Stimulated activated naive CD8-positive, alpha-beta T cell treated with anti-CD3 and anti-CD28 coated beads, Interleukin-15, Interleukin-2, amounts not matched to agents 100 ng/mL and 50 ng/mL, for 24 hours (primary cell): Measurements from ENCODE around the gene PTH1R.

Experiments used
- H3K27ac Mint-ChIP-seq: one replicate; pipeline ENCODE4 v1.8.0; 2021; ENCODE audit warnings: mild to moderate bottlenecking, mixed read lengths
- H3K27me3 Mint-ChIP-seq: one replicate; pipeline ENCODE4 v1.8.0; 2021; ENCODE audit warnings: mixed read lengths
- H3K36me3 Mint-ChIP-seq: one replicate; pipeline ENCODE4 v1.8.0; 2021; ENCODE audit warnings: low read depth, mixed read lengths
- H3K4me1 Mint-ChIP-seq: one replicate; pipeline ENCODE4 v1.8.0; 2021; ENCODE audit warnings: low read depth, mixed read lengths
- H3K4me3 Mint-ChIP-seq: one replicate; pipeline ENCODE4 v1.8.0; 2021; ENCODE audit warnings: mild to moderate bottlenecking, mixed read lengths
- H3K9me3 Mint-ChIP-seq: one replicate; pipeline ENCODE4 v1.8.0; 2021; ENCODE audit warnings: mixed read lengths

PTH1R gene

GRCh38 chr3:46856576-46857471, 20.7 kb upstream of the PTH1R start:
- H3K4me1 Mint-ChIP-seq, result no peaks in the 10 kb centered on the region
- no peaks in the 10 kb centered on the region for H3K27me3 Mint-ChIP-seq
- H3K4me3 Mint-ChIP-seq, result no peak overlapping the region
- no peaks in the 10 kb centered on the region for H3K36me3 Mint-ChIP-seq
- H3K27ac Mint-ChIP-seq, result no peak overlapping the region
- no peaks in the 10 kb centered on the region for H3K9me3 Mint-ChIP-seq

GRCh38 chr3:46857485-46858341, 19.8 kb upstream of the PTH1R start:
- H3K4me3 Mint-ChIP-seq, result no peak overlapping the region
- no peaks in the 10 kb centered on the region for H3K36me3 Mint-ChIP-seq
- no peaks in the 10 kb centered on the region for H3K4me1 Mint-ChIP-seq
- H3K27me3 Mint-ChIP-seq, result no peaks in the 10 kb centered on the region
- no peak overlapping the region for H3K27ac Mint-ChIP-seq
- H3K9me3 Mint-ChIP-seq, result no peaks in the 10 kb centered on the region

- no peaks in the 10 kb centered on the region for H3K4me1 Mint-ChIP-seq
- H3K9me3 Mint-ChIP-seq, result no peaks in the 10 kb centered on the region
- no peaks in the 10 kb centered on the region for H3K27me3 Mint-ChIP-seq
- no peaks in the 10 kb centered on the region for H3K36me3 Mint-ChIP-seq
- H3K4me3 Mint-ChIP-seq, result no peak overlapping the region
- no peak overlapping the region for H3K27ac Mint-ChIP-seq
Observed at GRCh38 chr3:46858456-46858855, 19.1 kb upstream of the PTH1R start.

- H3K4me3 Mint-ChIP-seq, result no peak overlapping the region
- no peaks in the 10 kb centered on the region for H3K4me1 Mint-ChIP-seq
- H3K27me3 Mint-ChIP-seq, result no peaks in the 10 kb centered on the region
- no peak overlapping the region for H3K27ac Mint-ChIP-seq
- H3K36me3 Mint-ChIP-seq, result no peaks in the 10 kb centered on the region
- H3K9me3 Mint-ChIP-seq, result no peaks in the 10 kb centered on the region
Observed at GRCh38 chr3:46859001-46859710, 18.4 kb upstream of the PTH1R start.

GRCh38 chr3:46860017-46860809, 17.3 kb upstream of the PTH1R start:
- H3K27ac Mint-ChIP-seq, result no peak overlapping the region
- no peaks in the 10 kb centered on the region for H3K36me3 Mint-ChIP-seq
- H3K4me3 Mint-ChIP-seq, result no peak overlapping the region
- no peaks in the 10 kb centered on the region for H3K27me3 Mint-ChIP-seq
- H3K4me1 Mint-ChIP-seq, result no peaks in the 10 kb centered on the region
- no peaks in the 10 kb centered on the region for H3K9me3 Mint-ChIP-seq

DNA sequence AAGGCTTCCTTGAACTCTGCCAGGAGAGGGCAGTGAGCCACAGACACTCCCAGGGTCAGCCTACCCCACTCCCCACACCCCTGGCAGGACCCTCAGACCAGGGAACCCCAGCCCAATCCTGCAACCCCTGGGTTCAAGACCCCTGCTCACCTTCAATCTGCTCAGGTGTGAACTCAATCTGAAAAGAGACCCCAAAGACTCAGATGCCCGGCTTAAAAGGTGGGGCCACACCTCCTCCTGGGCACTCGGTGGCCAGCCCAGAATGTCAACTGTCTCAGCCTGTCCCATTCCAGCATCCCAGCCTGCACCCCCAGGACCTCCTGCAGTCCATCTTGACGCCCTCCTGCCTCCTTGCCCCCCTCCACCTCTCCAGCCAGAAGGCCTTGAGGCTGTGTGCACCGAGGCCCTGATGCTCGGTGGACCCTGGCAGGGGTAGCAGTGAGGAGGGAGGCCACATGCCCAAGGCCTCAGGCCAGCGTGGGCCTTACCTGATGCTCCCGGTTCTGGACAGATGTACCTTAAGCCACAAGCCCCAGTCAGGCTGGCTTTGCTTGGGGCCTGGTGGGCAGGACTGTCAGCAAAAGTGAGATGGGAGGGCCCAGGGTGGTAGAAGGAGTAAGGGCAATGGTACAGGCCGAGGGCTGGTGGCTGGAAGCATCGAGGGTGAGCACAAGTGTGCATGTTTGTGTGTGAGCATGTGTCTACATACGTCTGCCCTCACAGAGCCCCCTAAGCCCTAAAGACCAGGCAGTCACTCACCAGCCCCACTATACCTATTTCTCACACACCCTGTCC, 16.5 kb upstream of the PTH1R start:
- H3K36me3 Mint-ChIP-seq, result no peaks in the 10 kb centered on the region

GRCh38 chr3:46861605-46862368, 15.7 kb upstream of the PTH1R start:
- Mint-ChIP-seq H3K9me3 (no peaks in the 10 kb centered on the region), H3K4me1 (no peaks in the 10 kb centered on the region), H3K27ac (no peak overlapping the region), H3K36me3 (no peaks in the 10 kb centered on the region), H3K4me3 (no peak overlapping the region), H3K27me3 (no peaks in the 10 kb centered on the region)

More for the DNA sequence above, 16.5 kb upstream of the PTH1R start:
- Mint-ChIP-seq H3K4me1 (no peaks in the 10 kb centered on the region), H3K27me3 (no peaks in the 10 kb centered on the region), H3K9me3 (no peaks in the 10 kb centered on the region), H3K4me3 (no peak overlapping the region), H3K27ac (no peak overlapping the region)

- Mint-ChIP-seq H3K27me3 (no peaks in the 10 kb centered on the region), H3K4me3 (no peak overlapping the region), H3K36me3 (no peaks in the 10 kb centered on the region), H3K9me3 (no peaks in the 10 kb centered on the region), H3K4me1 (no peaks in the 10 kb centered on the region), H3K27ac (no peak overlapping the region)
Observed at GRCh38 chr3:46862369-46863025, 15.0 kb upstream of the PTH1R start.

- H3K4me1 Mint-ChIP-seq, result no peaks in the 10 kb centered on the region
- H3K27me3 Mint-ChIP-seq, result no peaks in the 10 kb centered on the region
- H3K9me3 Mint-ChIP-seq, result no peaks in the 10 kb centered on the region
- no peak within 1 kb of the TSS for H3K4me3 Mint-ChIP-seq
- H3K36me3 Mint-ChIP-seq, result no peaks in the 10 kb centered on the region
- H3K27ac Mint-ChIP-seq, result no peak within 1 kb of the TSS
Observed at GRCh38 chr3:46863261-46863782, 14.2 kb upstream of the PTH1R start, which contains the start of gene MYL3. MYL3 (minus strand) TSS chr3:46863444; CDS start chr3:46863390, 54 bp downstream.

- Mint-ChIP-seq H3K4me1 (no peaks in the 10 kb centered on the region), H3K27ac (no peak overlapping the region), H3K4me3 (no peak overlapping the region), H3K9me3 (no peaks in the 10 kb centered on the region), H3K36me3 (no peaks in the 10 kb centered on the region), H3K27me3 (no peaks in the 10 kb centered on the region)
Observed at GRCh38 chr3:46864061-46864881, 13.2 kb upstream of the PTH1R start.

- Mint-ChIP-seq H3K4me1 (no peaks in the 10 kb centered on the region), H3K4me3 (no peak overlapping the region), H3K9me3 (no peaks in the 10 kb centered on the region), H3K27ac (no peak overlapping the region), H3K27me3 (no peaks in the 10 kb centered on the region), H3K36me3 (no peaks in the 10 kb centered on the region)
Observed at GRCh38 chr3:46865031-46865507, 12.5 kb upstream of the PTH1R start.

DNA sequence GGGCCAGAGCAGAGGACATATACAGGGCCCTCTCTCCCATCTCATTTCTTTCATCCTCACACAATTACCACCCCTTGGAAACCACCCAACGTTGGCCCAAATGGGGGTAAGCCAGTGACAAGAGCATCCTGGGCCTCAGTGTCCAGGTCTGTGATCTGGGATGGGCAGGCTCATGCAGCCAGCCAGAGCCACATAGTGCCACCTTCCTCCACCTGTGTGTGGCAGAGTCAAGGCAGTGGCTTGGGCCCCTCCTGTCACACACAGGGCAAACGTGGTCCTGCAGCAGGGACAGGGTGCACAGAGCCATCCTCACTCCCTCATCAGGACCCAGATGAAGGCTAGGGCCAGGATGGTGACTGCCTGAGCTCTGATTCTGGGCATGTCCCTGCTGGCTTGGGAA, 12.0 kb upstream of the PTH1R start:
- Mint-ChIP-seq H3K27ac (no peak overlapping the region), H3K9me3 (no peaks in the 10 kb centered on the region), H3K4me3 (no peak overlapping the region), H3K27me3 (no peaks in the 10 kb centered on the region), H3K36me3 (no peaks in the 10 kb centered on the region), H3K4me1 (no peaks in the 10 kb centered on the region)
